H7 (cell line): ENCODE results near the gene PAK2. TPM values are rescaled to one million over a fixed set of nuclear protein-coding genes. Genes with fewer than 3 reads are reported as not detected.
"Not testable (repeated sequence)": the region's sequence is repeated elsewhere in the genome, so short reads cannot be mapped to it uniquely, and the experiment has no call there.

ENCODE experiments used
- DNase-seq: peaks from one replicate; pipeline ENCODE4 v3.0.0; 2012
- H3K27me3 ChIP-seq: 2 replicates; pipeline ENCODE4 v1.6.0; 2011; ENCODE audit warnings: mild to moderate bottlenecking, low read length; ENCODE audit not compliant: control insufficient read depth, insufficient read depth
- H3K36me3 ChIP-seq: replicated peaks from 2 replicates; pipeline ENCODE4 v1.5.1; 2011; ENCODE audit warnings: low read length; ENCODE audit not compliant: control insufficient read depth, insufficient read depth
- H3K4me3 ChIP-seq: 2 replicates; pipeline ENCODE4 v1.5.1; 2011; ENCODE audit warnings: low read depth, mild to moderate bottlenecking, control low read depth, low read length, moderate library complexity; ENCODE audit not compliant: insufficient read depth
- total RNA-seq: library from RNA; depleted of rRNA; stranded (reverse); fragments of >200 nt; shearing (Covaris generic); gene quantifications from 2 replicates; pipeline ENCODE4 v1.2.3, GENCODE V29; 2014; rRNA removed

The PAK2 gene
- total RNA-seq, 1 experiment from 2014 or later = 20.0 TPM

GRCh38 chr3:196872316-196872715, 132.7 kb downstream of the PAK2 start:
- DNase-seq = no peak
- Histone ChIP-seq H3K4me3 (no peak overlapping the region), H3K36me3 (no peaks in the 10 kb centered on the region), H3K27me3 (no peaks in the 10 kb centered on the region)

- not testable (repeated sequence) for H3K4me3 ChIP-seq, H3K27me3 ChIP-seq, H3K36me3 ChIP-seq, DNase-seq
These were observed 134.9 kb downstream of the PAK2 start for GRCh38 chr3:196874511-196875094.

GRCh38 chr3:196875258-196875657, 135.6 kb downstream of the PAK2 start:
- Histone ChIP-seq H3K36me3 (no peaks in the 10 kb centered on the region), H3K27me3 (no peaks in the 10 kb centered on the region), H3K4me3 (no peak overlapping the region)
- no peak for DNase-seq

Other genes starting within 250 kb of the PAK2 start
- gene RNF168, start 236.1 kb upstream of the PAK2 start, total RNA-seq = 30.1 and 50.3 TPM in 2 replicates
- not detected in 2 replicates for gene SMCO1, start 224.5 kb upstream of the PAK2 start, total RNA-seq
- gene WDR53, start 171.3 kb upstream of the PAK2 start, total RNA-seq = 10.1 and 10.8 TPM in 2 replicates
- 15.6 and 19.1 TPM in 2 replicates for gene FBXO45, start 171.2 kb upstream of the PAK2 start, total RNA-seq
- gene NRROS, start 100.2 kb upstream of the PAK2 start, total RNA-seq = 5.3 and 5.7 TPM in 2 replicates
- gene CEP19, start 27.6 kb upstream of the PAK2 start, total RNA-seq = 1.8 and 3.7 TPM in 2 replicates
- 18.0 and 25.9 TPM in 2 replicates for gene PIGX, start 27.5 kb upstream of the PAK2 start, total RNA-seq
- gene SENP5, start 128.1 kb downstream of the PAK2 start, total RNA-seq = 25.3 and 30.2 TPM in 2 replicates
- gene NCBP2, start 202.7 kb downstream of the PAK2 start, total RNA-seq = 67.8 and 82.8 TPM in 2 replicates
- 0.55 and 1.2 TPM in 2 replicates for gene PIGZ, start 229.0 kb downstream of the PAK2 start, total RNA-seq